Fibroblast of villous mesenchyme (primary cell): Measurements from ENCODE around the gene DAAM2. TPM values are rescaled to one million over a fixed set of nuclear protein-coding genes. Genes with fewer than 3 reads are reported as not detected.

Experiments
- DNase-seq: peaks from one replicate; pipeline ENCODE4 v3.0.0-alpha.2; 2010; ENCODE audit warnings: low read depth
- H3K4me3 ChIP-seq: 2 replicates; pipeline ENCODE4 v1.5.1; 2011; ENCODE audit warnings: low read depth, mild to moderate bottlenecking, low read length
- total RNA-seq: library from RNA; depleted of rRNA; stranded (reverse); fragments of >200 nt; gene quantifications from 2 replicates; pipeline ENCODE4 v1.2.3, GENCODE V29; 2012
- TF ChIP-seq, protein P1 (sequence below): IDR thresholded peaks from 2 replicates; pipeline ENCODE4 v1.5.1; 2012; ENCODE audit warnings: low read depth, mild to moderate bottlenecking, low read length; ENCODE audit not compliant: insufficient read depth

The DAAM2 gene
- total RNA-seq, 1 donor, result 13.8 TPM

DNA sequence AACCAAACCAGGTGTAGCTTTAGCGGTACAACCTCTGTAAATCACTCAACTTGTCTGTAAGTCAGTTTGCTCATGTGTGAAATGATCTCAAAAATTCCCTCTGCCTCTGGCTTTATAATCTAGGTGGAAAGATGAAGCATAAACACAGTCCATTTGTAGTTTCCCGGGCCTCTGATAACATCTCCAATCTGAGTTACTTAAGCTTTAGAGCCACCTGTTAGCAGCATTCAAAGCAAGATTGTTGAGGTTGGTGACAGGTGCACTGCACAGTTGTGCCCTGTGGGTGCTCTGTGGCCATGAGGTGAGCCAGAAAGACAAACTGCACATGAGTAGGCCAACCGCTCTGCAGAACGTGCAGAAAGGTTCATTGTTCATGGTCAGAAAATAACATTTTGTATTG lies 88.4 kb downstream of the DAAM2 start:
- TF ChIP-seq, protein P1, sequence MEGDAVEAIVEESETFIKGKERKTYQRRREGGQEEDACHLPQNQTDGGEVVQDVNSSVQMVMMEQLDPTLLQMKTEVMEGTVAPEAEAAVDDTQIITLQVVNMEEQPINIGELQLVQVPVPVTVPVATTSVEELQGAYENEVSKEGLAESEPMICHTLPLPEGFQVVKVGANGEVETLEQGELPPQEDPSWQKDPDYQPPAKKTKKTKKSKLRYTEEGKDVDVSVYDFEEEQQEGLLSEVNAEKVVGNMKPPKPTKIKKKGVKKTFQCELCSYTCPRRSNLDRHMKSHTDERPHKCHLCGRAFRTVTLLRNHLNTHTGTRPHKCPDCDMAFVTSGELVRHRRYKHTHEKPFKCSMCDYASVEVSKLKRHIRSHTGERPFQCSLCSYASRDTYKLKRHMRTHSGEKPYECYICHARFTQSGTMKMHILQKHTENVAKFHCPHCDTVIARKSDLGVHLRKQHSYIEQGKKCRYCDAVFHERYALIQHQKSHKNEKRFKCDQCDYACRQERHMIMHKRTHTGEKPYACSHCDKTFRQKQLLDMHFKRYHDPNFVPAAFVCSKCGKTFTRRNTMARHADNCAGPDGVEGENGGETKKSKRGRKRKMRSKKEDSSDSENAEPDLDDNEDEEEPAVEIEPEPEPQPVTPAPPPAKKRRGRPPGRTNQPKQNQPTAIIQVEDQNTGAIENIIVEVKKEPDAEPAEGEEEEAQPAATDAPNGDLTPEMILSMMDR, result no peak
- H3K4me3 ChIP-seq, result no peak overlapping the region
- no peak for DNase-seq

DNA sequence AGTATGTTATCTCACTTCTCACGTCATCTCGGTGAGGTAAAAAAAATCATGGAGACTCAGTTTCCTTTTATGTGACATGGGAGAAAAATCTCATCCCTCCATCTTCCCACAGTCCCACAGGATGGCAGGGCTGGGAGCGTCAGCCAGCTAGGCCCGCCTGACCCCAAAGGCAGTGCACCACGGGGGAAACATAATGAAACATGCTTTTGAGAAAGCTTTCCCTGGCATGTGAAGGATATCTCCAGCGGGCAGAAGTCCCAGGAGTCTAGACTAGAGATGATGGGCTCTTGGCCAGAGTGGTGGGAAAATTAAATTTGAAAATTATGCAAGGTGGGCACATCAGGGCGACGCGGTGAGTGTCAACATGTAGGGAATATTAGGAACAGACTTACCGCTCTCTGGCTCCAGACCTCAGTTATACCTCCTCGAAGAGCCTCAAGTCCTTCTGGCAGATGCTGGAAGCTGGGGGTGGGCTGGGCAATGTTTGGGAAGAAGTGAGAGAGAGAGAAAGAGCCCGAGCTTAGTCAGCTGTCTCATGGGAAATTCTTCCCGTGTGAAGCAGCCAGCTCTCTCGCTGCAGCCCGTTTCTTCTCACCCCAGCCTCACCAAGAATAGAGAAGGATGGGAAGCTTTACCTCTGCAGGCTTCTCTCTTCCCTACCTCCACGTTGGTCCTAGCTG lies 89.8 kb downstream of the DAAM2 start:
- peak; percentile 78 for DNase-seq
- H3K4me3 ChIP-seq, result no peak overlapping the region
- TF ChIP-seq, protein P1, result no peak

DNA sequence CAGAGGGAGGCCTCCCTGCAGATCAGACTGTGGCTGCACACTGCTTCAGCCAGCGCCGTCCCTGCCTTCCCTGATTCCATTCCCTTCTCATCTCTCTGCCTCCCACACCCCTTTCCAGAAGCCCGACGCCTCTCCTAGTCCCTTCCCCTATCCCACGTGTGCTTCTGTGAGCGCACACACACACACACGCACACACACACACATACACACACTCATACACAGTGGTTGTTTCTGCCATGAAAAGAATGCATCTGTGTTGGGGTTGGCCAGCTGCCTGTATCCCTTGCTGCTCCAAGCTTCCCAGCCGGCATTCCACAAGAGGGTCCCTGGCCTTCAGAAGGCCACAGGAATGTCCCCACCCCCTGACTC lies 90.3 kb downstream of the DAAM2 start:
- no peak overlapping the region for H3K4me3 ChIP-seq
- TF ChIP-seq, protein P1, result no peak
- DNase-seq, result peak; percentile 96

DNA sequence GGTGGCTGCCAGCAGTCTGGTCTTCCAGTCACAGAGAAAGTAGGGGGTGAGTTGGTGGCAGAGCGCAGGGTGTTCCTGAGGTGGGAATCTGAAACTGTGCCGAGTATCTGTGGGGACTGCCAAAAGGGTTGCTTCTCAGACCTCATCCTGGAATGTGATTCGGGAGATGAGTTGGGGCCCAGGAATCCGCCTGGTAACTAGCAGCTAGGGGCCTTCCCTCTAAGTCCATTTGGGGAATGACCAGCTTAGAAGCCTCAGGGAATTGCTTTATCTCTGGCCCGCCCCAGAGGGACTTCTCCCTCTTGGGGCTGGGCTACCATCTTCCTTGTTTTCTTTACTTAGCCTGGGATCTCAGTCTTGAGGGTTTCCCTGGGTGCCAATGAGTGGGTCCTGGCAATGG lies 92.5 kb downstream of the DAAM2 start:
- TF ChIP-seq, protein P1, result no peak
- peak; percentile 37 for DNase-seq
- no peak overlapping the region for H3K4me3 ChIP-seq

DNA sequence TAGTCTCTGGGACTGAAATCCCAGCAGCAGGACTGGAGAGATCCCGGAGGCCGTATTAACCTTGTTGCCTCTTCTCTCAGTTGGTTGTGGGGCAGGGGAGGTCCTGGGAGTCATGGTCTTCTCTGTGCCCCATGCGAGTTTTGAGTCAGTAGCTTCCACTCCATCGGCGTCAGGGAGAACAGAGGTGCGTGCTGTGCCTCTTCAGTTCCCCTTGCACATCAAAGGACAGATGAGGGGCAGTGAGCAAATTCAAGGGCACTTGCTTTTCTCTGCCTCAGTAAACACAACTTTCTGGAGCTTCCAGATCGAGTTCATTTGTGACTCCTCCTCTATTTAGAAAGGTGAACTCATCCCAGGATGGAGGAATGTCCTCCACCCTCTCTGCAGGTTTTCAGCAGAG lies 93.5 kb downstream of the DAAM2 start:
- DNase-seq, result no peak
- H3K4me3 ChIP-seq, result no peak overlapping the region
- TF ChIP-seq, protein P1, result no peak

DNA sequence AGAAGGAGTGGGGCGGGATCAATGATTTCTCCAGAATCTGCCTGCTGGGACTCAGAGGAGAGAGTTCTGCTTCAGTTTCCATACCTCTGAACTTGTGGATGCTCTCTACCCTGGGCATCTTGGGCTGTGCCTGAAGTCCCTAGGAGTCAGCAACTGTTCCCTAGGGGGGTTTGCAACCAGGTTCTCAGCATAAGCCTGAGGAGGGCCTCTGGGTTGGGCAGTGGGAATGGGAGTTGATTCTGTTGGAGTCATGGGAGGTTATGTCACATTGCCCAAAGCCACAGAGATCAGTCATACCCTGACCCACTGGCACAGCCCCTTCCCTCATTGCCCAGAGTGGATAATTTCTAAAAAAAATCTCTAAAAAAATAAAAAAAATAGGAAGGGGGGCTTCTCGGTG lies 94.7 kb downstream of the DAAM2 start:
- TF ChIP-seq, protein P1, result no peak
- no peak for DNase-seq
- no peak overlapping the region for H3K4me3 ChIP-seq
